Measurements from ENCODE around the gene GPR162. TPM values are rescaled to one million over a fixed set of nuclear protein-coding genes. Genes with fewer than 3 reads are reported as not detected.
A peak's percentile ranks its signal among the peaks of the same experiment; 100 is the strongest.

GPR162 gene
- total and polyA plus RNA-seq, 10 donors: 2.1 to 14.7 (median 4.9) TPM

DNA sequence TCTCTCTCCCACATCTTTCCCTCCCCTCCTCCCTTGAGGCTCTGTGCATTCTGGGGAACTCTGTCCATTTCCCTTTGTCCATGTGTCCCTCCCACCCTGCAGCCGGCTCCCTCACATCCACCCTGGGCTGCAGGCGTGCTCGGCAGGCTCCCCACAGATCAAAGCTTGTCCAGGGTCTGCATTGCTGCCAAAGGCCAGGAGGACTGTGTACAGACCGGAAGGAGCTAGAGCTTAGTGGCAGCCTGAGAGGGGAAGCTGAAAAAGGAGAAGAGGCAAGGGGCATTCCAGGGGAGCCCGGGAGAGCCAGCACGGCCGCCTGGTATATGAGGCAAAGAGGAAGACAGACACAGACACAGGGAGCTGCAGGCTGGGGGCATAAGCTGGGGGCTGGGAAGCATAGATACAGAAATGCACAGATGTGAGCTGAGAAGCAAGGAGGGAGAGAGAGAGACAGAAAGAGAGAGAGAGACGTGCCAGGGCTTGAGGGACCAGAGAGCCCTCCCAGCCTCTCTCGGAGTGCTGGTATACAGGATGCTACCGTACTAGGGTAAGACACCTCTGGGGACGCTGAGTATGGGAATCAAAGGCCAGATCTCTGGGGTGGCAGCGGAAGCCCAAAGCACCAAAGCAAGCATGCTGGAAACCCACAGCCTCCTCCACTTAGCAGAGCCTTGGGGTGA, 29.0 kb upstream of the GPR162 start:
- Histone ChIP-seq H3K4me1 (peaks cover 3 to 47% (median 30%) of the 10 kb centered on the region in 6 donors), H3K36me3 (peaks cover 0 to 28% (median 2%) of the 10 kb centered on the region in 6 donors), H3K4me3 (peak overlapping the region; percentile 7 to 66 (median 41)), H3K27ac (peak overlapping the region; percentile 27 to 87 (median 80)), H3K27me3 (replicated peaks in 1 of 7) (peaks cover 0 to 23% (median 0%) of the 10 kb centered on the region in 7 donors), H3K9me3 (no peaks in the 10 kb centered on the region)
- TF ChIP-seq, protein P1, sequence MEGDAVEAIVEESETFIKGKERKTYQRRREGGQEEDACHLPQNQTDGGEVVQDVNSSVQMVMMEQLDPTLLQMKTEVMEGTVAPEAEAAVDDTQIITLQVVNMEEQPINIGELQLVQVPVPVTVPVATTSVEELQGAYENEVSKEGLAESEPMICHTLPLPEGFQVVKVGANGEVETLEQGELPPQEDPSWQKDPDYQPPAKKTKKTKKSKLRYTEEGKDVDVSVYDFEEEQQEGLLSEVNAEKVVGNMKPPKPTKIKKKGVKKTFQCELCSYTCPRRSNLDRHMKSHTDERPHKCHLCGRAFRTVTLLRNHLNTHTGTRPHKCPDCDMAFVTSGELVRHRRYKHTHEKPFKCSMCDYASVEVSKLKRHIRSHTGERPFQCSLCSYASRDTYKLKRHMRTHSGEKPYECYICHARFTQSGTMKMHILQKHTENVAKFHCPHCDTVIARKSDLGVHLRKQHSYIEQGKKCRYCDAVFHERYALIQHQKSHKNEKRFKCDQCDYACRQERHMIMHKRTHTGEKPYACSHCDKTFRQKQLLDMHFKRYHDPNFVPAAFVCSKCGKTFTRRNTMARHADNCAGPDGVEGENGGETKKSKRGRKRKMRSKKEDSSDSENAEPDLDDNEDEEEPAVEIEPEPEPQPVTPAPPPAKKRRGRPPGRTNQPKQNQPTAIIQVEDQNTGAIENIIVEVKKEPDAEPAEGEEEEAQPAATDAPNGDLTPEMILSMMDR (IDR thresholded peaks at IDR 0.05 in 8 of 11, conservative IDR thresholded peaks at IDR 0.05 in 3 of 11): no peak
- no peak for TF ChIP-seq POLR2A (IDR thresholded peaks at IDR 0.05)
- peak; percentile 52 to 72 (median 70) for TF ChIP-seq POLR2AphosphoS5 (IDR thresholded peaks at IDR 0.05)
- DNase-seq: peak; percentile 86
- intact Hi-C loops (cut with DNase I; ENCODE audit: low total_unique reads): no loop called here
- 14 to 22% (median 14%) methylated on average over 12 of the region's 12 CpGs for WGBS, 5 donors

DNA sequence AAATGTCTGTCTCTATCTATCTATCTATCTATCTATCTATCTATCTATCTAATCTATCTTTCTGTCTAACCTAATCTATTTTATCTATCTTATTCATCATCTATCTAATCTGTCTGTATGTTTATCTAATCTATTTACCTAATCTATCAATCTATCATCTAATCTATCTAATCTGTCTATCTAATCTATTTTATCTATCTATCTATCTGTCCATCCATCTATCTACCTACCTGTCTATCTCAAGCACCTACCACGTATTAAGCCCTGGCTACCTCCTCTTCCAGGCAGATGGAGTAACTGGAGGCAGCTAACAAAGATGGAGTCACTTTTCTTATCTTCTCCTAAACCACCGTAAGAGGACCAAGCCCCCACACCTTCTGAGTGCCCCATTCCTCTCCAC, 26.5 kb upstream of the GPR162 start:
- Histone ChIP-seq H3K36me3 (peaks cover 0 to 43% (median 2%) of the 10 kb centered on the region in 6 donors), H3K27me3 (replicated peaks in 1 of 7) (peaks cover 0 to 23% (median 0%) of the 10 kb centered on the region in 7 donors), H3K4me1 (peaks cover 3 to 31% (median 21%) of the 10 kb centered on the region in 6 donors), H3K9me3 (no peaks in the 10 kb centered on the region), H3K4me3 (no peak overlapping the region), H3K27ac (no peak overlapping the region)
- TF ChIP-seq POLR2AphosphoS5 (IDR thresholded peaks at IDR 0.05): no peak
- TF ChIP-seq, protein P1 (IDR thresholded peaks at IDR 0.05 in 8 of 11, conservative IDR thresholded peaks at IDR 0.05 in 3 of 11): no peak
- TF ChIP-seq POLR2A (IDR thresholded peaks at IDR 0.05): no peak
- intact Hi-C loops (cut with DNase I; ENCODE audit: low total_unique reads): no loop called here
- no peak for DNase-seq
- WGBS, 5 donors: 83 to 92% (median 90%) methylated on average over 2 of the region's 2 CpGs

DNA sequence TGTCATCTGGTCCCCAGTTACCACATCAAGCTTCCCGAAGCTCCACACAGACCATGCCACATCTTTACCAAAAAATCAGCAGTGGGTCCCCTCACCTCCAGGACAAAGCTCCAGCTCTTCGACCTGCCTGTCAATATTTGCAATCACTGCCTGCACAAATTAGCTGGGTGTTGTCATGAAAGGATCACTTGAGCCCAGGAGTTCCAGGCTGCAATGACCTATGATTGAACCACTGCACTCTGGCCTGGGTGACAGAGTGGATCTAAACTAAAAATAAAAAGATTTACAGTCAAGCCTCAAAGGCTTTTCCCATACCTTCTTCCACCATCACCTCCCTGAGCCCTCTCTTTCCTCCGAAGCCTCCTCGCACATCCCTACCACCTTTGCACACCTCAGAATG, 25.0 kb upstream of the GPR162 start:
- no peak overlapping the region for H3K27ac ChIP-seq
- peaks cover 0 to 57% (median 2%) of the 10 kb centered on the region in 6 donors for H3K36me3 ChIP-seq
- no peak overlapping the region for H3K4me3 ChIP-seq
- TF ChIP-seq, protein P1 (IDR thresholded peaks at IDR 0.05 in 8 of 11, conservative IDR thresholded peaks at IDR 0.05 in 3 of 11): no peak
- no peak for TF ChIP-seq POLR2AphosphoS5 (IDR thresholded peaks at IDR 0.05)
- TF ChIP-seq POLR2A (IDR thresholded peaks at IDR 0.05): no peak
- H3K27me3 ChIP-seq (replicated peaks in 1 of 7): peaks cover 0 to 23% (median 0%) of the 10 kb centered on the region in 7 donors
- peaks cover 3 to 28% (median 20%) of the 10 kb centered on the region in 6 donors for H3K4me1 ChIP-seq
- intact Hi-C loops (cut with DNase I; ENCODE audit: low total_unique reads): no loop called here
- WGBS, 5 donors: 87 to 92% (median 91%) methylated on average over 4 of the region's 4 CpGs
- no peaks in the 10 kb centered on the region for H3K9me3 ChIP-seq
- no peak for DNase-seq

DNA sequence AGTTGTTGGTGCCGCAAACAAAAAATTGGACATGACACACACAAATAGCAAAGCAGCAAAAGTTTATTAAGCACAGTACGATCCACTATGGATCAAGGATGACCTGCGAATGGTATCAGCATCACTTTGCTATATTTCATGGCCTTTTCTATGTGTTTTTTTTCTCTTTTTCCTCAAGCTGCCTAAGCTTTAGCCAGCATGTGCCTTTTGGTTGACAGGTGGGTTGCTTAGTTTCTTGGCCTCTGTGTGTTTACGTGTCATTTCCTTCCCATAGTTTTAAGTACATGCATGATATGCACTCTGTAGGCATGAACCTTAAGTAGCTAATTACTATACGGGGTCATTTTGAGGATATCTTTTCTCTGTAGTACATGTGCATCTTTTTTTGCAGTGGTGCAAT, 22.5 kb upstream of the GPR162 start:
- H3K27ac ChIP-seq: no peak overlapping the region
- peaks cover 0 to 2% (median 0%) of the 10 kb centered on the region in 6 donors for H3K4me1 ChIP-seq
- 76 to 89% (median 86%) methylated on average over 5 of the region's 5 CpGs for WGBS, 5 donors
- no peak overlapping the region for H3K4me3 ChIP-seq
- peaks cover 0 to 22% (median 0%) of the 10 kb centered on the region in 7 donors for H3K27me3 ChIP-seq (replicated peaks in 1 of 7)
- DNase-seq: no peak
- peaks cover 0 to 79% (median 11%) of the 10 kb centered on the region in 6 donors for H3K36me3 ChIP-seq
- H3K9me3 ChIP-seq: no peaks in the 10 kb centered on the region
- TF ChIP-seq, protein P1 (IDR thresholded peaks at IDR 0.05 in 8 of 11, conservative IDR thresholded peaks at IDR 0.05 in 3 of 11): no peak
- no peak for TF ChIP-seq POLR2AphosphoS5 (IDR thresholded peaks at IDR 0.05)
- TF ChIP-seq POLR2A (IDR thresholded peaks at IDR 0.05): no peak
- intact Hi-C loops (cut with DNase I; ENCODE audit: low total_unique reads): no loop called here
